ACHN (cell line): ENCODE results near the gene CNEP1R1.
"Not testable (repeated sequence)": the region's sequence is repeated elsewhere in the genome, so short reads cannot be mapped to it uniquely, and the experiment has no call there.

Experiments
- DNase-seq: peaks from one replicate; pipeline ENCODE4 v3.0.0-alpha.2; 2015
- in situ Hi-C: cut with HindIII; loops from 2 replicates; pipeline ENCODE4 v1.10.0; 2017; ENCODE audit warnings: low sequenced_read_pairs, low pct_ligation_motif_present, low pct_unique_long_range_greater_than_20kb

The CNEP1R1 gene

GRCh38 chr16:50012182-50012581, 12.8 kb upstream of the CNEP1R1 start:
- DNase-seq: no peak

GRCh38 chr16:50014211-50014610, 10.8 kb upstream of the CNEP1R1 start:
- DNase-seq, in situ Hi-C loops: not testable (repeated sequence)

More at GRCh38 chr16:50012182-50012581, 12.8 kb upstream of the CNEP1R1 start:
- in situ Hi-C loops: no loop called here

- in situ Hi-C loops: no loop called here
- DNase-seq: no peak
These were observed 9.4 kb upstream of the CNEP1R1 start for GRCh38 chr16:50015631-50016030.

- in situ Hi-C loops: no loop called here
- DNase-seq: no peak
These were observed 7.5 kb upstream of the CNEP1R1 start for GRCh38 chr16:50017553-50017952.

GRCh38 chr16:50021544-50021943, 3.5 kb upstream of the CNEP1R1 start:
- in situ Hi-C loops: no loop called here
- DNase-seq: no peak

- no peak for DNase-seq
- in situ Hi-C loops: no loop called here
These were observed 1.4 kb upstream of the CNEP1R1 start for GRCh38 chr16:50023641-50024040.

- DNase-seq: no peak
- in situ Hi-C loops: no loop called here
These were observed 818 bp upstream of the CNEP1R1 start for GRCh38 chr16:50024207-50024606.

GRCh38 chr16:50025537-50025931, 509 bp downstream of the CNEP1R1 start:
- peak; percentile 41 for DNase-seq
- in situ Hi-C loops: no loop called here

GRCh38 chr16:50027829-50028228, 2.8 kb downstream of the CNEP1R1 start:
- in situ Hi-C loops: no loop called here

GRCh38 chr16:50035468-50035992, 10.5 kb downstream of the CNEP1R1 start:
- in situ Hi-C loops: no loop called here
- no peak for DNase-seq

More at GRCh38 chr16:50027829-50028228, 2.8 kb downstream of the CNEP1R1 start:
- no peak for DNase-seq

GRCh38 chr16:50036426-50036825, 11.4 kb downstream of the CNEP1R1 start:
- no peak for DNase-seq
- in situ Hi-C loops: no loop called here

GRCh38 chr16:50037662-50038220, 12.7 kb downstream of the CNEP1R1 start:
- in situ Hi-C loops: no loop called here
- DNase-seq: no peak

- DNase-seq: no peak
- in situ Hi-C loops: no loop called here
These were observed 13.3 kb downstream of the CNEP1R1 start for GRCh38 chr16:50038286-50038685.

GRCh38 chr16:50038756-50039529, 13.9 kb downstream of the CNEP1R1 start:
- in situ Hi-C loops: no loop called here
- no peak for DNase-seq

GRCh38 chr16:50040018-50040417, 15.0 kb downstream of the CNEP1R1 start:
- no peak for DNase-seq
- in situ Hi-C loops: no loop called here

- DNase-seq: no peak
- in situ Hi-C loops: no loop called here
These were observed 15.7 kb downstream of the CNEP1R1 start for GRCh38 chr16:50040710-50041109.

- no peak for DNase-seq
- in situ Hi-C loops: no loop called here
These were observed 18.3 kb downstream of the CNEP1R1 start for GRCh38 chr16:50043358-50043757.

- in situ Hi-C loops: no loop called here
- no peak for DNase-seq
These were observed 20.4 kb downstream of the CNEP1R1 start for GRCh38 chr16:50045412-50045811.

- no peak for DNase-seq
- in situ Hi-C loops: no loop called here
These were observed 21.8 kb downstream of the CNEP1R1 start for GRCh38 chr16:50046853-50047252.

GRCh38 chr16:50047864-50048263, 22.8 kb downstream of the CNEP1R1 start:
- DNase-seq: no peak
- in situ Hi-C loops: no loop called here
